HG03045 (cell line): Measurements from ENCODE around the gene KCNV2.
"Not testable (repeated sequence)": the region's sequence is repeated elsewhere in the genome, so short reads cannot be mapped to it uniquely, and the experiment has no call there.

Experiments
- ATAC-seq: cut with Tn5 transposase; IDR thresholded peaks from one replicate; pipeline ENCODE4 v1.9.1; 2021; ENCODE audit warnings: mild to moderate bottlenecking, moderate library complexity; ENCODE audit not compliant: unreplicated experiment

KCNV2 gene

GRCh38 chr9:2717385-2717784 lies at the start of gene KCNV2:
Gene KCNV2 (plus strand): TSS chr9:2717510. CDS start chr9:2717740, 230 bp downstream.
- ATAC-seq = no peak

- ATAC-seq = no peak
Measured at GRCh38 chr9:2673161-2673560, 44.1 kb upstream of the KCNV2 start.

GRCh38 chr9:2674141-2674824 lies 43.0 kb upstream of the KCNV2 start:
- ATAC-seq = no peak

GRCh38 chr9:2675834-2676233 lies 41.5 kb upstream of the KCNV2 start:
- ATAC-seq = no peak

GRCh38 chr9:2676466-2676865 lies 40.8 kb upstream of the KCNV2 start:
- no peak for ATAC-seq

- no peak for ATAC-seq
Measured at GRCh38 chr9:2677915-2678889, 39.1 kb upstream of the KCNV2 start.

GRCh38 chr9:2679011-2679410 lies 38.3 kb upstream of the KCNV2 start:
- no peak for ATAC-seq

GRCh38 chr9:2681981-2682380 lies 35.3 kb upstream of the KCNV2 start:
- no peak for ATAC-seq

- no peak for ATAC-seq
Measured at GRCh38 chr9:2686911-2687310, 30.4 kb upstream of the KCNV2 start.

GRCh38 chr9:2688636-2689035 lies 28.7 kb upstream of the KCNV2 start:
- ATAC-seq = no peak

- ATAC-seq = no peak
Measured at GRCh38 chr9:2691212-2691611, 26.1 kb upstream of the KCNV2 start.

GRCh38 chr9:2691626-2692025 lies 25.7 kb upstream of the KCNV2 start:
- no peak for ATAC-seq

- ATAC-seq = no peak
Measured at GRCh38 chr9:2693056-2693455, 24.3 kb upstream of the KCNV2 start.

GRCh38 chr9:2697492-2697891 lies 19.8 kb upstream of the KCNV2 start:
- no peak for ATAC-seq

- ATAC-seq = no peak
Measured at GRCh38 chr9:2700398-2700797, 16.9 kb upstream of the KCNV2 start.

- ATAC-seq = no peak
Measured at GRCh38 chr9:2700909-2701550, 16.3 kb upstream of the KCNV2 start.

- no peak for ATAC-seq
Measured at GRCh38 chr9:2704504-2704903, 12.8 kb upstream of the KCNV2 start.

- not testable (repeated sequence) for ATAC-seq
Measured at GRCh38 chr9:2707256-2707655, 10.1 kb upstream of the KCNV2 start.

- ATAC-seq = peak; percentile 61
Measured at GRCh38 chr9:2709645-2710101, 7.6 kb upstream of the KCNV2 start.

- no peak for ATAC-seq
Measured at GRCh38 chr9:2711716-2712115, 5.6 kb upstream of the KCNV2 start.

GRCh38 chr9:2718001-2718697 lies 839 bp downstream of the KCNV2 start:
- no peak for ATAC-seq
